Putamen (tissue), 1 donor: Measurements from ENCODE around the gene RBM41.
"Not testable (repeated sequence)": the region's sequence is repeated elsewhere in the genome, so short reads cannot be mapped to it uniquely, and the experiment has no call there.

Experiments used
- DNase-seq: peaks from one replicate; pipeline ENCODE4 v3.0.0-alpha.2; 2016; ENCODE audit warnings: low spot score

The RBM41 gene

DNA sequence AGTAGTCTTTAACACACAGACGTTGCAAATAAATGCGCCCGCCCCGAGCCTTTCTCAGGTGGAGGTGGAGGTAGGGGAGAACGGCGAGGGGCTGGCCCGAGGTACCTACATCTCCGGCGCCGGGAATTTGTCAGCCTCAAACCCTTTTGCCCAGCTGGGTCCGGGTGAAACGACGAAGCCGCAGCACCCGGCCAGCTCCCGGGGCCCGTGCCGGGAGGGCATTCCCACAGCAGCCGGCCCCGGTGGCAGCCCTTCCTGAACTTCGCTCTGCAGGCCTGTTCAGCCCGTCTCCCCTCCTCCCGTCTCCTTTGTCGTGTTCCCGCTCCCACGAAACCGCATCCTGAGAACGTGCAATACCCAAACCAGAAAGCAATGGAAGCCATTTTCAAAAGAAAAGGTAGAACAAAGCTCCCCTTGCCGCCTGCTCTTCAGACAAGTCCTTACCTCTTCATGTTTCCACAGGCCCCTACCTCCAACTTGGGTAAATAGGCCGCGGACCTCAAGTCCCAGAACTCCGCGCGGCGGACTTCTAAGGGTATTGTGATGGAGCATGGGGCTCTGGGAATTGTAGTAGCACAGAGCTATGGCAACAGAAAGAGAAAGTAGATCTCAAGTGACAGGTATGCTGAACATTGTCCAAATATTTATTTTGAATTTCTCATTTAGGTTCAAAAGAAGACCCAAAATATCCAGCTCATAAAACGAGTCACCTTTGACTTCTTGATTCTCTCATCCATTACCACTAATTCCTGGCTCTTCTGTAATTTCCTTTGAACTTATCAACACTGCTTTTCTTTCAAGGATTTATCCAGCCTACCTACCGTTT is at the start of gene RBM41:
Gene RBM41 (minus strand): TSS at position 501 of the 826 bp plus-strand sequence. CDS start 49 bp downstream, at position 452.
- DNase-seq, result peak; percentile 85

DNA sequence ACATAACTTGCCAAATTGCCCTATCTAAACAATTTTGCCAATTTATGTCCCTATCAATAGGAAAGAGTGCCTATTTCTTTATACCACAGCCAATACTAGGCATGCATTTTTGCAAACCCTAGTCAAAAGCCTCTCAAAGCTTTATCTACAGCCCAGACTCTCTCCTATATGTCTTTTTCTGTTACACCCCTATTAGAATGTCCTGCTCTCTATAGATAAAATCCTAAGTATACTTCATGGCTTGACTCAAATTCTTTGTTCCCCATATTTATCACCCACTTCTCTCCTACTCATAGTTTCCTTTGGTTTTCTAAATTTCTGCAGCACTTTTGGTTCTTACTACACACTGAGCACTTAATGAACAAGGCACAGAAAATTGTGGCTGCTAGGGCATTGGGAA is 49.6 kb upstream of the RBM41 start:
- DNase-seq, result no peak

DNA sequence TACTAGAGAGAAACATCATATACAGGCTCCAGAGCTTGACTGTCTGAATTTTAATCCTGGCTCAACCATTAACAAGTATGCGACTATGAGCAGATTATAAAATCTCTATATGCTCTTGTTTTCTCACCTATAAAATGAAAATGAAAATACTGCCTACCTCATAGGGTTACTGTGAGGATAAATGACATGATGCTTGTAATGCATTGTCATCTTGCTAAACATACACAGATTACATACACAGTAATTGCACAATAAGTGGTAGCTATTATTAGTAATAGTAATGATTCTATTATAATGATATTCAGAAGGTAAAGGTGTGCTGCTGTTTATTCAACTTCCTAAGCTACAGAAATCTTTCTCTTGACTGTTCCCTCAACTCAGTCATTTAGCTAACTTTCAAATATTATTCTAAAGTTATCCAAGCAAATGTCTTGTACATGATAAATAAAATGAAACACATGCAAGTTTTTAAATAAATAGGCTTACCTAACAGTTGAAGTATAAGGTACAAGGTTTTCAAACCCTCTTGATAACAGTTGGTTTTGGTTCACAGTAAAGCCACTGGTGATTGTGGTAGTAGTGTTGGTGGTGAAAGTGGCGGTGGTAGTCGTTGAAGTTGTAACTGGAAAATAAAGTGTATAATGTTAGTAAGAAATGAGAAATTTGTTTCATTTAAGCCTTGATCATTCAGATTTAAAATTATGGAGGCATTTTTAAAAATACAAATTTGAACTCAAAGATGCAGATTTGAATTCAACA is 48.7 kb upstream of the RBM41 start:
- no peak for DNase-seq

GRCh38 chrX:107157618-107158017 is 39.0 kb upstream of the RBM41 start:
- DNase-seq, result not testable (repeated sequence)

GRCh38 chrX:107155621-107156430 is 37.2 kb upstream of the RBM41 start:
- DNase-seq, result not testable (repeated sequence)

GRCh38 chrX:107154787-107155620 is 36.4 kb upstream of the RBM41 start:
- DNase-seq, result no peak

DNA sequence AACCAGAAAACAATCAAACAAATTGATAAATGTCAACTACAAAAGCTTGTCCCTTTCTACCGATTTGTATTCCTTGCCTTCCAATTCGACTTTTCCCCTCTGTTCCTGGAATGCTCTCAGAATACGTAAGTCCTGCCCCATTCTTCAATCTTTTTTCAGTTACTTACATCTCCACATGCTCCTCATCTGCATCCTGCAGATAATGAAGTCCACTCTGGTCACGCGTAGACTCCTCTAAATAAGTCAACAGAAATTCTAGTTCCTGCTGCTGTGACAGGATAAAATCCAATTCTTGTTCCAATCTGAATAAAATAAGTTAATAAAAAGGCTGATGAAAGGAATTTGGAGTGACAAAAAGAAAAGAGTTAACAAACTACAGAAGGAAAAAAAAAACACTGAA is 34.4 kb upstream of the RBM41 start:
- DNase-seq, result no peak

- DNase-seq, result no peak
Measured at GRCh38 chrX:107146670-107147069, 28.0 kb upstream of the RBM41 start.

- no peak for DNase-seq
Measured at GRCh38 chrX:107135965-107136307, 17.3 kb upstream of the RBM41 start.

DNA sequence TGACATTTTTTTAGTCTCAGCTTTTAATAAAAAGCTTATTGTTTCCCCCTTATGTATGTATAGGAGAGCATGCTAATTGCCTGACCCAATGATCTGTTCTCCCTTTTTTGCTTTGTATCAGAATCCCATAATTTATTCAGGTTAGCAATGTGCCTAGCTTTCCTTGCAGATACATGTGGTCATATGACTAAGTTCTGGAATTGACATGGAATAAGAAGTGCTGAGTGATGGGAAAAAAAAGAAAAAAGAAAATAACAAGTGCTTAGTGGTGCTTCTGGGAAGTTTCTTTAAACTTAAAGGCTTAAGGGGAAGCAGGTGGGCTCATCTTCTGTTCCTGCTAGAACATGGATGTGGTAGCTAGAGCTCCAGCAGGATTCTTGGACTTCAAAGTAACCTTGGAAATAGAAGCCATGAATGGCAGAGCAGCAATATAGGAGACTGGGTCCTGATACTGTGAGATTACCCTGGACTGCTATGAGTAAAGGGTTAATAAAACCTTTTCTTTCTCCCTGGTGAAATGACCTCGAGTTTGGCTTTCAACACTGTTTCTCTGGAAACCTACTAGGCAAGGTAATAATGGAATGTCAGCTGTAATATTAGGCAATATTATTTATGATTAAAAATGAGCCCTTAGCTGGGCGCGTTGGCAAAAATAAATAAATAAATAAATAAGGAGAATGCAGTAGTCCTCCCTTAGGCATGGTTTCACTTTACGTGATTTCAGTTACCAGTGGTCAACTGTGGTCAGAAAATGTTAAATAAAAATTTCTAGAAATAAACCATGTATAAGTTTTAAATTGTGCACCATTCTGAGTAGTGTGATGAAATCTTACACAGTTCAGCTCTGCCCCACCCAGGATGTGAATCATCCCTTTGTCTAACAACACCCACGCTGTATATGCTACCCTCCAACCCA is 16.7 kb upstream of the RBM41 start:
- DNase-seq, result no peak

GRCh38 chrX:107123750-107124149 is 5.1 kb upstream of the RBM41 start:
- DNase-seq, result no peak

DNA sequence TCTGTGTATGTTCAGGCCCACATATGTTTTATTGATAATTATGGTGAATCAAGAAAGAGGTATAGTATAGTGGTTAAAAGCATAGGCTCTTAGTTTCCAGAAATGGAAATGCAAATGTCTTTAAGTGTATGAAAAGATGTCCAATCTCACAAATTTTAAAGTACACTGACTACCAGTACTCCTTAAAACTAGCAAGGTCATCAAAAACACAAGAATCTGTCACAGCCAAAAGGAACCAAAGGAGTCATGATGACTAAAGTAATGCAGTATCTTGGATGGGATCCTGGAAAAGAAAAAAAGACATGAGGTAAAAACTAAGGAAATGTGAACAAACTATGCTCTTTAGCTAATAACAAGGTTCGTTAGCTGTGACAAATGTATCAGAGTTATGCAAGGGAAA is 661 bp upstream of the RBM41 start:
- no peak for DNase-seq

DNA sequence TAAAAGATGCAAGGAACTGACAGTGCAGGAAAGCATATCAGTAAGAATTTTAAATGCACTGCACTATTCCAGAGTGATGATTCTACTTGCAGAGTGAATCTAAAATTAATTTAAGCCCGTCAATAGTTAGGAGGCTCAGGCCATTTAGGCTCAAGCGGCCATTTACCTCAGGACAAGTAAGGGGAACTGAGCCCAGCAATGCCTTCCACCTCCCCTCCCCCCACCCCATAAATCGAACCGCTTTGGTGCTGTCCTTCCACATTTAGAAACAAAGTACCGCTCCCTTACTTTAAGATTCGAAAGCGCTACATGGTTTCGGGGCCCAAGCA is 665 bp downstream of the RBM41 start:
- DNase-seq, result peak; percentile 4

DNA sequence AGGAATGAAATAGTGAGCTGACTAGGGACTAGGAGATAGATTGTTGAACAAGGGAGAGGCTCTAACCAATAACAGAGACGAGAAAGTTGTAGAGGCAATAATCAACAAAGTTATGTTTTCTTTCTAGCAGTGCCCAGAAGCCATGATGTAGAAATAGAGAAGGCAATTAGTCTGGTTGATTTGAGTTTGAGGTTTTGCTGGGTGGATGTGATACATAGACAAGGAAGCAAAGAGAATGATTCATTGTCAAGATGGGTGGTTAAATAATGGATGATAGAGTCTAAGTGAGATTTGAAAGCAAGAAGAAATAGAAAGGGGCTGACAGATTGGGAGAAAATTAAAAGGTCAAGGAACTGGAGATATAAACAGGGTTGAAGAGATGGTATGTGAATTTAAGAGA is 11.2 kb downstream of the RBM41 start:
- DNase-seq, result no peak

DNA sequence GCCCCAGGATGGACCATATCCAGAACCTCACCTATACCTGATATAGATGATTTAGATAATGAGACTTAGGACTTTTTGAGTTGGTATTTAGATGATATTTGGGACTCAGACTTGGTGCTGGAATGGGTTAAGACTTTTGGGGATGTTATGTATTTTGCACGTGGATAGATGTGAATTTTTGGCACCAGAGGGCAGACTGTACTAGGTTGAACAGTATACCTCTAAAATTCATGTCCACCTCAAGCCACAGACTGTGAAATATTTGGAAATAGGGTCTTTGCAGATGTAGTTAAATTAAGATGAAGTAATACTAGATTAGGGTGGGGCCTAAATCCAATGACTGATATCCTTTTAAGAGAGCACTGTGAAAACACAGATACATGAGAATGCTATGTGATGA is 15.6 kb downstream of the RBM41 start:
- no peak for DNase-seq

DNA sequence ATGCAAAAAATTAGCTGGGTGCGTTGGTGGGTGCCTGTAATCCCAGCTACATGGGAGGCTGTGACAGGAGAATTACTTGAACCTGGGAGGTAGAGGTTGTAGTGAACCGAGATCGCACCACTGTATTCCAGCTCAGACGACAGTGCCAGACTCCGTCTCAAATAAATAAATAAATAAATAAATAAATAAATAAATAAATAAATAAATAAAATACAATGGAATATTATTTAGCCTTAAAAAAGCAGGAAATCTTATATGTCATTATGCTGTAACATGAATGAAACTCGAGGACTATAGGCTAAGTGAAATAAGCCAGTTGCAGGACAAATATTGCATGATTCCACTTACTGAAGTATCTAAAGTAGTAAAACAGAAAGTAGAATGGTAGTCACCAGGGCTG is 42.5 kb downstream of the RBM41 start:
- DNase-seq, result no peak

DNA sequence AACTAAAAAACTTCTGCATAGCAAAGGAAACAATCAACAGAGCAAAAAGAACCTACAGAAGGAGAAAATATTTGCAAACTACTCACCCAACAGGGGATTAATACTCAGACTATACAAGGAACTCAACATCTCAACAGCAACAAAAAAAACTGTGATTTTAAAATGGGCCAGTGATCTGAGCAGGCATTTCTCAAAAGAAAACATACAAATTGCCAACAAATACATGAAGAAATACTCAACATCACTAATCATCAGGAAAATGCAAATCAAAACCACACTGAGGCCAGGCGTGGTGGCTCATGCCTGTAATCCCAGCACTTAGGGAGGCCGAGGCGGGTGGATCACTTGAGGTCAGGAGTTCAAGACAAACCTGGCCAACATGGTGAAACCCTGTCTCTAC is 60.9 kb downstream of the RBM41 start:
- not testable (repeated sequence) for DNase-seq

- no peak for DNase-seq
Measured at GRCh38 chrX:107054978-107055377, 63.6 kb downstream of the RBM41 start.

- no peak for DNase-seq
Measured at GRCh38 chrX:107050195-107050709, 68.4 kb downstream of the RBM41 start.

- DNase-seq, result no peak
Measured at GRCh38 chrX:107047622-107048021, 71.0 kb downstream of the RBM41 start.

- no peak for DNase-seq
Measured at GRCh38 chrX:107029752-107030151, 88.9 kb downstream of the RBM41 start.
